ENCODE results near the gene MSMP. TPM values are rescaled to one million over a fixed set of nuclear protein-coding genes. Genes with fewer than 3 reads are reported as not detected.
A peak's percentile ranks its signal among the peaks of the same experiment; 100 is the strongest.

MSMP gene
- total and polyA plus RNA-seq, 8 donors, result 1.1 to 1.2 TPM; not detected in 6

DNA sequence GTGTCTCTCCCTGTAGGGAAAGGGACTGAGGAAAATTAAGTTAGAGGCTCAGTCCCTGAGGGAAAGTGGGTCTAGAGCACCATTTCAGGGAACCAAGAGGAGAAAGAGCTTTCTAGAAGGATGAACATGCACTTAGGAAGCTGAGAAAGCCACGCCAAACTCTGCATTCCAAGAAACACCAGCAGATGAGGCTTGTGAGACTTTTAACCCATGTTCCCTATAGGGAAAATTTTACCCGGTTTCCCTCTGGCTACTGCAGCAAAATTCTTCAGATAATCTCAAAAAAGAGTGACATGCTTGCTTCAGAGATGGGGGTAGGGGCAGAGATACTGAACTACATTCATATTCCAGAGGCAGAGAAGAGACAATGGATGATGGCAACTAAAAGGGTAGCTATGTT lies 30.6 kb downstream of the MSMP start:
- Histone ChIP-seq H3K4me3 (no peak overlapping the region), H3K9me3 (no peaks in the 10 kb centered on the region), H3K4me1 (peaks cover 23 to 29% of the 10 kb centered on the region in 2 donors), H3K36me3 (peaks cover 10 to 88% of the 10 kb centered on the region in 2 donors), H3K27ac (no peak overlapping the region), H3K27me3 (no peaks in the 10 kb centered on the region)
- ATAC-seq, result no peak
- no peak for TF ChIP-seq CTCF (IDR thresholded peaks at IDR 0.05)
- intact Hi-C loops (cut with DNase I), result loop anchor here in 1 of 2 donors (10.0 kb wide), 1 partner anchor 59 kb away; the partner anchor contains the start of gene ARHGEF39
- DNase-seq, result no peak

DNA sequence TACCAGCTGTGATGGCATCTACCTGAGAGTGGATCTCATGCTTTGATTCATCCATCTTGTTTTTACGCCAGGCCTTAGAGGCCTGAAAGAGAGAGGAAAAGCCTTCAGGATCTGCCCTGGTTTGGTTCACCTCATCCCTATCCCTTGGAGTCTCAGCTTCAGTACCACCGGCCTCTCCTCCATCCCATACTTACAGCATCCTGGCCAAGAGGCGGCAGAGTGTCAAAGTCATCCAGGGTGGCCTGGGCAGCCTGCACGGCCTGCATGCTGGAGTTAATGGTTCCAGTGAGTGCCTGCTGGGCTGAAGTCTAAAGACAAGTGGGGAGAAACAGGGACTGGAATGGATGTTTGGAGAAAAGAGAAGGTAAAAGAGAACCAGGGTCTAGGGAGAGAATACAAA lies 34.5 kb downstream of the MSMP start:
- H3K4me3 ChIP-seq, result no peak overlapping the region
- H3K9me3 ChIP-seq, result no peaks in the 10 kb centered on the region
- ATAC-seq (no peak), DNase-seq (no peak)
- H3K27ac ChIP-seq, result no peak overlapping the region
- H3K36me3 ChIP-seq, result peaks cover 10 to 100% of the 10 kb centered on the region in 2 donors
- H3K4me1 ChIP-seq, result no peaks in the 10 kb centered on the region
- intact Hi-C loops (cut with DNase I), result no loop called here
- no peak for TF ChIP-seq CTCF (IDR thresholded peaks at IDR 0.05)
- no peaks in the 10 kb centered on the region for H3K27me3 ChIP-seq

DNA sequence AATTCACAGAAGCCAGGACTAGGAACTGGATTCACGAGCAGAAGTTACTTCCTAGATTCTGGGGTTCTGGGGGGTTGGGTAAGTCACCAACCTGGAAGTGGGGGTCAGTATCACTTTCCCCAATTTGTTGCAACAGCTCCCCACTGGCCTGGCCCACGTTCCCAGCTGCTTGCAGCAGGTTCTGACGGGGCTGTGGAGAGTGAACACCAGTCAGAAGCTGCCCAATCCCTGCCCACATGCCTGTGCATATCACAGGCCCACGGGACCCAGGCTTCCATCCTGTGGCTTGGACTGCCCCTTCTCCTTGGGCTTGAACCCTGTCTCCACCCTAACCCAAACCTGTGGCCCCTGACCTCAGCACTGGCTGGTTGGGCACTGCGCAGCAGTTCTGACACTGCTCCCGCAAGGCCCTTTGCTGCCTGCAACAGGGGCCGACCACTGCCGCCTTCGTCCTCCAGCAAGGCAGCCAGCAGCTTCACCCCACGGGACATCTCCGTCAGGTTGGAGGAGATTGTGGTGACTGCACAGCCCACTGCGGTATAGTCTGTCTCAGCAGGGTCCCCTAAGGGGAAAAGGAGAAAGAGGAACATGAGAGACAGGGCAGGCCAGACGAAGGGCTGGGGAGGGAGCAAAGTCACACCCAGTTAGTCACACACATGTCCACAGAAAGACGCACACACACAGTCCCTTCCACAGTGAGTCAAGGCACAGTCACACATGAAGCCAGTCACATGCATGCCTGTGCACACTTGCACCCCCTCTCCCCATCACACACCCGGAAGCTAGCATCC lies 35.2 kb downstream of the MSMP start:
- peaks cover 10 to 100% of the 10 kb centered on the region in 2 donors for H3K36me3 ChIP-seq
- intact Hi-C loops (cut with DNase I), result no loop called here
- ATAC-seq (peak; percentile 37), DNase-seq (no peak)
- H3K27me3 ChIP-seq, result no peaks in the 10 kb centered on the region
- no peak overlapping the region for H3K27ac ChIP-seq
- H3K9me3 ChIP-seq, result no peaks in the 10 kb centered on the region
- no peak for TF ChIP-seq CTCF (IDR thresholded peaks at IDR 0.05)
- H3K4me3 ChIP-seq, result no peak overlapping the region
- H3K4me1 ChIP-seq, result no peaks in the 10 kb centered on the region

GRCh38 chr9:35717132-35717870 lies 36.8 kb downstream of the MSMP start:
- no peak for TF ChIP-seq CTCF (IDR thresholded peaks at IDR 0.05)
- no peak overlapping the region for H3K27ac ChIP-seq
- peaks cover 10 to 100% of the 10 kb centered on the region in 2 donors for H3K36me3 ChIP-seq
- ATAC-seq (no peak), DNase-seq (no peak)
- H3K27me3 ChIP-seq, result no peaks in the 10 kb centered on the region
- H3K4me3 ChIP-seq, result no peak overlapping the region
- no peaks in the 10 kb centered on the region for H3K9me3 ChIP-seq
- intact Hi-C loops (cut with DNase I), result no loop called here
- H3K4me1 ChIP-seq, result no peaks in the 10 kb centered on the region

DNA sequence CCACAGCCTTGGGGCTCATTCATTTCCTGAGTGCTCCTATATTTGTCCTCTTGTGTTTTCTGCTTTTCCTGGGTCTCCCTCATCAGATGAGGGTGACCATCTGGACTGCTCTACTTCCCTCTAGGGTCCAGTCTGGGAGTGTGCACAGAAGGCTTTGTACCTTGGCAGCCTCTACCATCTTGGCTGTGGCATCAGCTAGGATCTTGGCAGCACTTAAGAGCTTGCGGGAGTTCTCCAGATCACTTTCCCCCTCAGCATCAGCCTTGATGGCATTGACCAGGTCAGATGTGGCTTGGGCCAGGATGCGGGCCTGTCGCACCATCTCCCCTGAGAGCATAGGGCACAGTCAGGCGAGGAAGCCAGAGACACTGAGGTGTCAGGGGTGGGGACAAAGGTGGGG lies 37.8 kb downstream of the MSMP start:
- Histone ChIP-seq H3K9me3 (no peaks in the 10 kb centered on the region), H3K27ac (no peak overlapping the region), H3K4me1 (no peaks in the 10 kb centered on the region), H3K4me3 (no peak overlapping the region), H3K36me3 (peaks cover 6 to 100% of the 10 kb centered on the region in 2 donors), H3K27me3 (no peaks in the 10 kb centered on the region)
- ATAC-seq (no peak), DNase-seq (no peak)
- TF ChIP-seq CTCF (IDR thresholded peaks at IDR 0.05), result no peak
- intact Hi-C loops (cut with DNase I), result no loop called here
